Mononuclear cell (primary cell): Measurements from ENCODE around the gene CDH13. TPM values are rescaled to one million over a fixed set of nuclear protein-coding genes. Genes with fewer than 3 reads are reported as not detected.

ENCODE experiments used
- H3K27me3 ChIP-seq: 2 replicates; pipeline ENCODE4 v1.6.0; 2011; ENCODE audit warnings: low read length, control low read depth; ENCODE audit not compliant: insufficient read depth
- H3K4me1 ChIP-seq: 2 replicates; pipeline ENCODE4 v1.5.1; 2011; ENCODE audit warnings: mild to moderate bottlenecking, low read length, control low read depth; ENCODE audit not compliant: insufficient read depth
- H3K4me3 ChIP-seq: 2 replicates; pipeline ENCODE4 v1.5.1; 2011; ENCODE audit warnings: mild to moderate bottlenecking, low read length, moderate library complexity
- H3K9me3 ChIP-seq: 2 replicates; pipeline ENCODE4 v1.5.1; 2011; ENCODE audit warnings: low read depth, mild to moderate bottlenecking, control low read depth, low read length
- total RNA-seq: library from RNA; depleted of rRNA; stranded (reverse); fragments of >200 nt; gene quantifications from one replicate; pipeline ENCODE4 v1.2.3, GENCODE V29; 2012

The CDH13 gene
- total RNA-seq, 1 donor, result 0.10 TPM

DNA sequence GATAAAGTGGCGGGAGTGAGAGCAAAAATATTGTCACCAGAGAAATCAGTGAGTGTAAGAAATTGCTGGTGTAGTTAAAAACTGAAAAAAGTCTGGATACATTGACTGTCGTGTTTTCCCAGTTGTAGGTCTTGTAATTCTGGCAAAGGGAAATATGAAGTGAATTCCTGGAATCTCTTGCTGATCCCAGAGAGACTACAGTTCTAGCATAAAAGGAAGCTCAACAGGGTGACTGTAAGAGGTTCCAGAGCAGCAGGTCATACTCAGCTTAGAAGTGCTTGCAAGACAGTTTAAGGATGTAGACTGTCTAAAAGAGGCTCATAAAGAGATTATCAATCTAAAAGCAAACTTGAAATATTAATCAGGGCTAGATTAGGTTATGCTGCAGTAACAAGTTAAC, 890.2 kb downstream of the CDH13 start:
- no peak overlapping the region for H3K4me3 ChIP-seq
- no peaks in the 10 kb centered on the region for H3K4me1 ChIP-seq
- no peaks in the 10 kb centered on the region for H3K9me3 ChIP-seq
- H3K27me3 ChIP-seq, result no peaks in the 10 kb centered on the region

DNA sequence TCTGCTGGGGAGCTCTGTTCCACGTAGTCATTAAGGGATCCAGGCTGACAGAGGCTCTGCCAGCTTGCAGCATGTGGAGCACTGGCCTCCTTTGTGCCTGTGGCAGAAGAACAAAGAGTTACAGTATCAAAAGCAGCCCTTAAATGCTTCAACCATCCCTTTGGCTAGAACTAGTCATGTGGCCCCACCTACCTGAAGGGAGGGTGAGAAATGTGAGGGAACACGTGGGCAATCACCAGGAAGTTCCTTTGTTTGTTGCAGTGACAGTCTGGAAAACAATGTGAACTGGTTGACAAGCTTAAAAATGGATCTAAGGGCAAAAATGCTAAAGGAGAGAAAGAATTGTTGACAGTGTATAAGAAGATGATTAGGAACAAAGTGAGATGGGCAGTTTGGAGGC, 890.6 kb downstream of the CDH13 start:
- Histone ChIP-seq H3K27me3 (no peaks in the 10 kb centered on the region), H3K9me3 (no peaks in the 10 kb centered on the region), H3K4me1 (no peaks in the 10 kb centered on the region), H3K4me3 (no peak overlapping the region)

DNA sequence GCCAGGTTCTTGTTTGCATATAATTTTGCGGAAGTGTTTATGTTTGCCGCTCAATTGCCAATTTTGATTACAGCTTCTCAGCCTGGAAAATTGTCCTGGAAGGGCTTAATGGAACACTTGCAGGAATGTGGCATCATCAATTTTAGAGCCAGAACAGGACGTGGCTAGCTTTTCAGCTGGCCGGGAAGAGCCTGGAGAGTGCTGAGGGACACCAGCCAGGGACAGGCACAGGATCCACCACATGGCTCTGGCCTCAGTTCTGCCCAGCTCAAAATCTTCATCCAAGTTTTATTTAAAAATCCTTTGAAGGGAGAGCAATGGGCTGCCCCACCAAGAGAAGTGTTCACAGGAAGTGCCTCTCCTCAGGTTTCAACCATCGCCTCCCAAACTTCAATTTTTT, 893.8 kb downstream of the CDH13 start:
- Histone ChIP-seq H3K9me3 (no peaks in the 10 kb centered on the region), H3K4me1 (no peaks in the 10 kb centered on the region), H3K4me3 (no peak overlapping the region), H3K27me3 (no peaks in the 10 kb centered on the region)

DNA sequence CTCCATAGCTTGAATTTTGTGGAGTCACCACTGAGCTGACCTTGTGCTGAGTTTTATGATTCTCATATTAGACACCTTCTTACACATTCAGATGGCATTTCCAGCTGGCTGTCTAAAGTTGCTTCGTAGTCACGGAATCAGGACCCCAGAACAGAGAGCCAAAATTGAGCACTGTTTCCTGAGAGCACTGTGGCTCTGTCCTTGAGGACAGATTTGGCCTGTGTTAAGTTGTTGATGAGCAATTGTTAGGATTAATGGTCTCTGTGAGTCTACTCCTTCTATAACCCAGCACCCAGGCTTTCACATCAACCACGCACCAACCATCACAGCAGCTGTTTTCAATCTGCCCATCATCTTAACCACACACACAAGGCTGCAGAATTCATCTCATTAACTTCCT, 903.5 kb downstream of the CDH13 start:
- Histone ChIP-seq H3K27me3 (no peaks in the 10 kb centered on the region), H3K4me1 (no peaks in the 10 kb centered on the region), H3K4me3 (no peak overlapping the region), H3K9me3 (no peaks in the 10 kb centered on the region)

DNA sequence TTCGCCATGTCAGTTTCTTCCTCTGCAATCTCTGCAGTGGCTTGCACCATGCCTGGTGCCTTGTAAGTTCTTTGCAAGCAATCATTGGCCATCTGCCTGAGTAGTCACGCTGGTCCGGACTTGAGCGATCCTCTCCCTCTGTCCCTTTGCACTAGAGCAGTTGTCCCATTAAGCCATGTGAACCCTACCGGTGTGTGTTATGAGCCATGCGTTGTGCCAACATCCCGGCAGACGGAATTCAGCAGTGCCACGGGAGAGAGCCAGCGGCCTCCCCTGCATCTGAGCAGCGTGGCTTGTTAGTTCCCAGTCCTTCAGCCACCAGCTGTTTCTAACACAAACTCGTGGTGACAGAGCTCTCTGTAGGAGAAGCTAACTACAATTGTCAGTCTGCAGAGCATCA, 905.9 kb downstream of the CDH13 start:
- H3K4me1 ChIP-seq, result no peaks in the 10 kb centered on the region
- no peaks in the 10 kb centered on the region for H3K9me3 ChIP-seq
- no peaks in the 10 kb centered on the region for H3K27me3 ChIP-seq
- H3K4me3 ChIP-seq, result no peak overlapping the region

DNA sequence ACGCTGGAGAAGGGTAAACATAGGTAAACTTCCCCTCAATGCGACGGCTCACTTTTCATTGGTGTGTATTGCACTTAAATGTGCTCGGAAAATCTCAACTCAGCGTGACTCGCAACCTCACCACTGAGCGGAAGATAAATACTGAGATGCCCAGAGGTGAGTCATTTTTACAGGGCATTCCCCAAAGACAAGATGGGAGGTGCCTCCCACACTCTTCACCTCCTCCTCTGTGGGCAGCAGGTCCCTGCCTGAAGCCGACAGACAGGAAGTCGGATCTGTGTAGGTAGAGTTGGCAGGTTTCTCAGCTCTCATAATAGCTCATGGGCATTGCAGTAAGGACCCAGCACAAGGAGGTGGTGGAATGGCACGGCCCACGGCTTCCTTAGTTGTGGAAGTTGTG, 906.4 kb downstream of the CDH13 start:
- no peak overlapping the region for H3K4me3 ChIP-seq
- no peaks in the 10 kb centered on the region for H3K4me1 ChIP-seq
- no peaks in the 10 kb centered on the region for H3K9me3 ChIP-seq
- H3K27me3 ChIP-seq, result no peaks in the 10 kb centered on the region

DNA sequence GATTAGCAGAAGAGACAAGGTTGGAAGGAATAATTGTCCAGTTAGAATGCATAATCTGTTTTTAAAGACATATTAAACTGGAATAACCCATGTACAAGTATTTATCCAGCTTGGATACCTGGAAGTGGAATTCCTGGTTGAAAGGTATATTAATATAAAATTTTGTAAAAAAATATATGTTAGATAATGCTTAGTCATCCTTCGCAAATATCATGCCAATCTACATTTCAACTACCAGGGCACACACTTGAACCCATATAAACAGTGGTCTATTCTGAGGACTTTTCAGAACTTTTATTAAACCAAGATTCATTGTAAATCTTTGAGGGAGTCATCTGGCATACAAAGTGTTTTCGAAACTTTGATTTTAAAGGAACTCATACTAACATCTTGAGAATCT, 911.9 kb downstream of the CDH13 start:
- no peaks in the 10 kb centered on the region for H3K9me3 ChIP-seq
- no peaks in the 10 kb centered on the region for H3K4me1 ChIP-seq
- no peak overlapping the region for H3K4me3 ChIP-seq
- H3K27me3 ChIP-seq, result no peaks in the 10 kb centered on the region

DNA sequence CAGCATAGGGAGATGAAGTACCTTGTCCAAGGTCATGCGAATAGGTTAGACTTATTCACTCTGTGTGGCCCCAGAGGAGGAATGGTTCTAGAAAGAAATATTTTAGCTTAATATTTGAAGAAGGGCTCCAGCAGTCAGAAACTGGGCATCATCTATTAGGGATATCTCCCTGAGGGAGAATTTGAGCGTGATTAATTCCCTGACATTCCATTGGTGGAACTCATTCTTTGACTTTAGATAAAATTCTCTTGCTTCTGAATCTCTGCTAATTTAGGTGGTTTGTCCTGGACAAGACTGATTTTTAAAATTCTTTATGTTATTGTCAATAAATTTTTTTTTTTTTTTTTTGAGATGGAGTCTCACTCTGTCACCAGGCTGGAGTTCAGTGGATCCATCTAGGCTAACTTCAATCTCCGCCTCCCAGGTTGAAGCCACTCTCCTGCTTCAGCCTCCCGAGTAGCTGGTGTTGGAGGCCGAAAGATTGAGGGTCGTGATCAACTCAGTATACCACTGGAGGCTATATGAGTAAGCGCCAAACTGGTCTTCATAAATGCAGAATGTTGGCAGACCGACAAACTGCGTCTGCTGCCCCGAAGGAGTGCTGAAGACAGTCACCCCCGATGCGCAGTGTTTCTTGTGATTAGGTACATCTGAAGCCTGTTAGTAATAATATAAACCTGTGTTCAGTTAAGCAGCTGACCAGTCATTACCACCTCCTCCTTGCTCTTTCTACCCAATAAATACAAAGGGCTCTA, 913.1 kb downstream of the CDH13 start:
- no peak overlapping the region for H3K4me3 ChIP-seq
- no peaks in the 10 kb centered on the region for H3K9me3 ChIP-seq
- no peaks in the 10 kb centered on the region for H3K27me3 ChIP-seq
- H3K4me1 ChIP-seq, result no peaks in the 10 kb centered on the region

DNA sequence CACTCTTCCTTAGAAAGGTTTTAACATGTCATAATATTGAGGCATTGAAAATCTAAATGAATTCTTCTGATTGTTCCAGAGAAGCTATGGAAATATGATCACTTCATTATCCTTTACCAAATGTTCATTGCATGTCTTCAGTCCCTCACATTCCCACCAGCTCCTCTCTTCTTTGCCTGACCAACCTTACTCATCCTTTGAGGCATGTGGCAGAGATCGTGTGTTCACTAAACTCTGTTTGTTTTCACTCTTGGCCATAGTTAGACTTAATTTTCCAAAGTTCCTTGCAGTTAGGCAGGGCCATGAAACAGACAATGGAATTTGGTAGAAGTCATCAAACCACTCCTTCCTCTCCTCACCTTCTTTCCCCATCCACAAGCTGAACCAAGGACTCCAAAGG, 914.5 kb downstream of the CDH13 start:
- Histone ChIP-seq H3K4me1 (no peaks in the 10 kb centered on the region), H3K9me3 (no peaks in the 10 kb centered on the region), H3K27me3 (no peaks in the 10 kb centered on the region), H3K4me3 (no peak overlapping the region)

DNA sequence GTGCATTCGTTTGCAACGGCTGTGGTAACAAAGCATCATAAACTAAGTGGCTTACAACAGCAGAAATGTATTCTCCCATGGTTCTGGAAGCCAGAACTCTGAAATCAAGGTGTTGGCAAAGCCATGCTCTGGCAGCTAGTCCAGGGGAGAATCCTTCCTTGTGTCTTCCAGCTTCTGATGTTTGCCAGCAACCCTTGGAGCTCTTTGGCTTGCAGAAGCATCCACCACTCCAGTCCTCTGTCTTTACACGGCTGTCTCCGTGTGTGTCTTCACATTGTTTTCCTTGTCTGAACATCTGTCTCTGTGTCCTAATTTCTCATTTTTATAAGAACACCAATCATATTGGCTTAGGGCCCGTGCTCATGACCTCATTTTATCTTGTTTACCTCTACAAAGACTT, 915.7 kb downstream of the CDH13 start:
- H3K9me3 ChIP-seq, result no peaks in the 10 kb centered on the region
- H3K27me3 ChIP-seq, result no peaks in the 10 kb centered on the region
- no peak overlapping the region for H3K4me3 ChIP-seq
- no peaks in the 10 kb centered on the region for H3K4me1 ChIP-seq

DNA sequence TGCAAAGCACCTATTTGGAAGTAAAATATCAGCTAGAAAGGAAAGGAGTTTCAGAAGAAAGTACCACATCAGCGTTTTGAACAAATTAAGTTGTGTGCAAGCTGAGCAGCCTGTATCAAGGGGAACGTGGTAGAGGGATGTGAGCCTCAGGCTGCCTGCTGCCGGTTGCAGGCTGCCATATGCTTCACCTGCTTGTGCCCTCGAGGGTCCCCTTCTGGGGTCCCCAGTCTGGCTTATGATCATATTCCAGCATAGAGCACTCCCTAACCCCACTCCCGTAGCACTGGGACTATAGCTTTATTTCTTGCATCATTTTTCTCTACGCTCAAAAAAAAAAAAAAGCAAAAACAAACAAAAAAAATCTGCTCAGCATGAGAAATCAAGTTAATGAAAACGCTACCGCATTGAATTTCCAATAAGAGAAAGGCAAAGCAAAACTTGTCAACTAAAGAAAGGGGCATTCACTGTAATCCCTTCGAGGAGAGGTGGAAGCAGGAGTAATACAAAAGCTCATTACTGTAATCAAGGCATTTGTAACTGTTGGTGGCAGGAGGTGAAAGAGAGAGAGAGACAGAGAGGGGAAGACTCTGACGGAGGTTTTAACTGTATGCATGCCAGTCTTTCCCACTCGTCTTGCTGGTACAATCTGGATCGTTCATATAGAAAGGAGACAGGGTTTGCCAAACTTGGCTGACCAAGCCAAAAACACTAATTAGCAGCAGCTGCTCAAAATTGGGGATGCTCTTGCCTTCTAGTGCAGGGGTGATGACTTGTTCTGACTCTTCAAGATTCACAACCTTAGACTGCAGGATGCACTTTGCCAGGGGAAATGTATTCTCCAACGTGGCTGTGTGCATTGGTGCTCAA, 922.8 kb downstream of the CDH13 start:
- Histone ChIP-seq H3K4me3 (no peak overlapping the region), H3K27me3 (no peaks in the 10 kb centered on the region), H3K9me3 (no peaks in the 10 kb centered on the region), H3K4me1 (no peaks in the 10 kb centered on the region)

DNA sequence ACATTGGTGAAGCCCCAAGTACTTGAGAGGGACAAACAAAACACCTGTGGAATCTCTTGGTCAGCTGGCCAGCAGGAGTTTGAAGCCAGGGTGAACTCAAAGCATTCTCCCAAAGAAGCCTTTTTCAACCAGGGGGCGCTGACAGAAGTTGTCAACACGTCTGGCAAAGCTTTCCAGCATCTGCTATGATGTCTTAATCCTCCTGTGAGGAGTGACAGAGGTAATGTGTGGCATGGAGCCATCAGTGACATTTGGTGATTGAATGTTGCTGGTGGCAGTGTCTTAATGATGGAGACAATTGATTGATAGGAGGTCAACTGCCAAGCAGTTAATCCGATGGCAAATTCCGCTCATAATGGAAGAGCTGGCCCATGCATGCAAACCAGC, 923.4 kb downstream of the CDH13 start:
- Histone ChIP-seq H3K9me3 (no peaks in the 10 kb centered on the region), H3K4me3 (no peak overlapping the region), H3K4me1 (no peaks in the 10 kb centered on the region), H3K27me3 (no peaks in the 10 kb centered on the region)

DNA sequence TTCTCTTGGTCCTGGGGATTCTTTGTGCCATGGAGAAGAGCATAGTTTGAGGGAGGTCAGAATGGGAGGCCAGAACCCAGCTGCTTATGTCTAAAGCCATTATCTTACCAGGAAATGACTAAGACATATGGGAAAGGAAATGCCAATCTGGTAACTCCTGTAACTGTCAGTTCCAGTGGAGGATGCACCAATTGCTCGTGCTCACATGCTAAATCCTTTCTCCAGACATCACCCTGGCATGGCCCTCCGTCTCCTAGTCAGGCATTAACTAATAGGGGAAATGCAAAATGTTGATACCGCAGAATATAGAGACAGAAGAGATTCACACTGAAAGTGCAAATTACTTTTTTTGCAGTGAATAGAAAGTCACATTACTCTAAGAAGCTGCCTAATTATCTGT, 925.5 kb downstream of the CDH13 start:
- H3K4me1 ChIP-seq, result no peaks in the 10 kb centered on the region
- no peaks in the 10 kb centered on the region for H3K27me3 ChIP-seq
- no peak overlapping the region for H3K4me3 ChIP-seq
- H3K9me3 ChIP-seq, result no peaks in the 10 kb centered on the region

DNA sequence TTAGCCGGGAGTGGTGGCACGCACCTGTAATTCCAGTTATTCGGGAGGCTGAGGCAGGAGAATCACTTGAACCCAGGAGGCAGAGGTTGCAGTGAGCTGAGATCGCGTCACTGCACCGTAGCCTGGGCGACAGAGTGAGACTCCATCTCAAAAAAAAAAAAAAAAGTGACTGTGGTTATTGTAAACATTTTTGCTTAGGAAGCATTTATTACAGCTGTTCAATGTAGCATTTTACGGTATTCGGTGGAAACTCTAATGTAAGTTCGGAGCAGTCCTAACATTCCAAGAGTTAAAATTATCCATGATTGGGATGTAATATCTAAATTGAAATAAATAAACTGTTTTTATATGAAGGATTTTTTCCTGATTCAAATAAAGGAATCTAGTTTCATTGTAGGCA, 926.2 kb downstream of the CDH13 start:
- no peak overlapping the region for H3K4me3 ChIP-seq
- no peaks in the 10 kb centered on the region for H3K9me3 ChIP-seq
- no peaks in the 10 kb centered on the region for H3K4me1 ChIP-seq
- no peaks in the 10 kb centered on the region for H3K27me3 ChIP-seq

DNA sequence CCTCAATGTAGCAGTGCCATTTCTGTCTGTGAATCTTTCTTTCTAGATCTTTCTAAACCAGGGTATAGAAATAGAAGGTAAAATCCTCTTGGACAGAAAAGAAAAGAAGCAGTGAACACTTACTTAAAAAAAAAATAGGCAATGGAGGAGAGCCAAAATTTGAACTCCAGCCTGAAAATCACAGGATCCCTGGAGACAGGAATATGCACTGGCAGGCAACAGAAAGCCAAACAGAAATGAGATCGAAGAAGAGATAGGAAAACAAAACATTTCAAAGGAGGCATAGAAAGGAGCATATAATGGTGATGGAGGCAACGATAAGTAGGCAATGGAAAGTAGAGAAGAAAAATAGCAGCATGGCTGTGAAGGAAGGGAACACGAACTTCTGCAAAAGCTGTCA, 927.3 kb downstream of the CDH13 start:
- H3K4me1 ChIP-seq, result no peaks in the 10 kb centered on the region
- H3K27me3 ChIP-seq, result no peaks in the 10 kb centered on the region
- no peaks in the 10 kb centered on the region for H3K9me3 ChIP-seq
- H3K4me3 ChIP-seq, result no peak overlapping the region

DNA sequence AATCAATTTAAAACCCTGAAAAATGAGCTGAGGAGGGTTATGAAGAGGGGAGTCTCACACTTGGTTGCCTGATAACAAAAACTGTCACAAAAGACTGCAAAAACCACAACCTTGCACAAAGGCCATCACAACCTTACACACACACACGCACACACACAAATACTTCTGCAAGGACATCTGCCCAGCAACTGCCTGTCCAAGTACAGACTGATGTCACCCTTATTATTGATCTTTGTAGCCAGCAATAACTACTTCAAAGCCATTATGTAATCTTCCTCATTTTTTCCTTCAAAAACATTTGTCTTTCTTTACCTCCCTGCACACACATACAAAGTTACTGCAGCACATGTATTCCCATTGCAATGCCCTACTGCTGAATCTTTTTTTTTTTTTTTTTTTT, 927.8 kb downstream of the CDH13 start:
- Histone ChIP-seq H3K4me1 (no peaks in the 10 kb centered on the region), H3K4me3 (no peak overlapping the region), H3K27me3 (no peaks in the 10 kb centered on the region), H3K9me3 (no peaks in the 10 kb centered on the region)
